Posterior cingulate gyrus (tissue), 11 donors: ENCODE data around the gene SHLD1.

Experiments
- DNase-seq, 10 donors: peaks; one replicate each; pipeline versions ENCODE4 v3.0.0 to v3.0.0-alpha.2; 2020 to 2021; ENCODE audit warnings: mixed read lengths in 3 of 10
- intact Hi-C: fragments of 100-400 bp; cut with DNase I; formaldehyde crosslinking; loops from one replicate; pipeline ENCODE4 v1.15.1; 2023

SHLD1 gene

GRCh38 chr20:5884465-5885335, 134.5 kb downstream of the SHLD1 start:
- DNase-seq = no peak
- intact Hi-C loops = no loop called here

- intact Hi-C loops = no loop called here
- DNase-seq = no peak
Measured at GRCh38 chr20:5885866-5886265, 135.7 kb downstream of the SHLD1 start.

GRCh38 chr20:5886788-5887187, 136.6 kb downstream of the SHLD1 start:
- no peak for DNase-seq
- intact Hi-C loops = no loop called here

GRCh38 chr20:5887386-5887785, 137.2 kb downstream of the SHLD1 start:
- intact Hi-C loops = no loop called here
- DNase-seq = no peak

GRCh38 chr20:5888041-5888440, 137.8 kb downstream of the SHLD1 start:
- DNase-seq = no peak
- intact Hi-C loops = no loop called here

GRCh38 chr20:5890773-5891441, 140.7 kb downstream of the SHLD1 start:
- intact Hi-C loops = no loop called here
- no peak for DNase-seq

GRCh38 chr20:5893052-5893451, 142.9 kb downstream of the SHLD1 start:
- intact Hi-C loops = no loop called here

GRCh38 chr20:5893621-5894020, 143.4 kb downstream of the SHLD1 start:
- intact Hi-C loops = no loop called here
- DNase-seq = no peak

More at GRCh38 chr20:5893052-5893451, 142.9 kb downstream of the SHLD1 start:
- no peak for DNase-seq

GRCh38 chr20:5895626-5896025, 145.4 kb downstream of the SHLD1 start:
- intact Hi-C loops = no loop called here

GRCh38 chr20:5899444-5899843, 149.2 kb downstream of the SHLD1 start:
- DNase-seq = no peak
- intact Hi-C loops = no loop called here

More at GRCh38 chr20:5895626-5896025, 145.4 kb downstream of the SHLD1 start:
- no peak for DNase-seq

GRCh38 chr20:5900908-5901307, 150.7 kb downstream of the SHLD1 start:
- DNase-seq = no peak
- intact Hi-C loops = no loop called here

- no peak for DNase-seq
- intact Hi-C loops = no loop called here
Measured at GRCh38 chr20:5908981-5909380, 158.8 kb downstream of the SHLD1 start.

- DNase-seq = no peak
- intact Hi-C loops = no loop called here
Measured at GRCh38 chr20:5910186-5910585, 160.0 kb downstream of the SHLD1 start.

GRCh38 chr20:5913166-5913565, 163.0 kb downstream of the SHLD1 start:
- no peak for DNase-seq
- intact Hi-C loops = no loop called here
